Hepatocyte (in vitro differentiated cells): ENCODE measurements around the gene CFH. TPM values are rescaled to one million over a fixed set of nuclear protein-coding genes. Genes with fewer than 3 reads are reported as not detected.

Experiments used
- DNase-seq: peaks from one replicate; pipeline ENCODE4 v3.0.0-alpha.2; 2016; ENCODE audit warnings: low spot score
- H2AFZ ChIP-seq: fragments of 200-600 bp; sonication (generic); 2 replicates; pipeline ENCODE4 v1.6.0; 2016; ENCODE audit warnings: antibody characterized with exemption, mild to moderate bottlenecking
- H3K27ac ChIP-seq: fragments of 200-600 bp; sonication (generic); 2 replicates; pipeline ENCODE4 v1.5.1; 2016; ENCODE audit warnings: mild to moderate bottlenecking
- H3K27me3 ChIP-seq: fragments of 200-600 bp; sonication (generic); 2 replicates; pipeline ENCODE4 v1.6.1; 2016
- H3K36me3 ChIP-seq: fragments of 200-600 bp; sonication (generic); replicated peaks from 2 replicates; pipeline ENCODE4 v1.5.1; 2016; ENCODE audit warnings: low read depth; ENCODE audit not compliant: insufficient read depth
- H3K4me1 ChIP-seq: fragments of 200-600 bp; sonication (generic); 2 replicates; pipeline ENCODE4 v1.5.1; 2016; ENCODE audit warnings: mild to moderate bottlenecking, moderate library complexity; ENCODE audit not compliant: insufficient read depth
- H3K4me2 ChIP-seq: fragments of 200-600 bp; sonication (generic); 2 replicates; pipeline ENCODE4 v1.6.0; 2016
- H3K4me3 ChIP-seq: fragments of 200-600 bp; sonication (generic); 2 replicates; pipeline ENCODE4 v1.5.1; 2016; ENCODE audit warnings: mild to moderate bottlenecking
- H3K79me2 ChIP-seq: fragments of 200-600 bp; sonication (generic); 2 replicates; pipeline ENCODE4 v1.6.0; 2017; ENCODE audit warnings: mild to moderate bottlenecking
- H3K9me2 ChIP-seq: fragments of 200-600 bp; sonication (generic); replicated peaks from 2 replicates; pipeline ENCODE4 v1.6.0; 2017; ENCODE audit warnings: mild to moderate bottlenecking; ENCODE audit not compliant: insufficient read depth
- H3K9me3 ChIP-seq: fragments of 200-600 bp; sonication (generic); 2 replicates; pipeline ENCODE4 v1.5.1; 2016; ENCODE audit warnings: low read depth, mild to moderate bottlenecking
- H4K20me1 ChIP-seq: fragments of 200-600 bp; sonication (generic); 2 replicates; pipeline ENCODE4 v1.6.0; 2016; ENCODE audit warnings: mild to moderate bottlenecking; ENCODE audit not compliant: insufficient read depth, poor library complexity, severe bottlenecking
- CTCF ChIP-seq: fragments of 200-600 bp; sonication (generic); IDR thresholded peaks from 2 replicates; pipeline ENCODE4 v1.5.1; 2016; ENCODE audit warnings: antibody characterized with exemption, mild to moderate bottlenecking; ENCODE audit not compliant: poor library complexity
- EZH2 ChIP-seq: fragments of 200-600 bp; sonication (generic); IDR thresholded peaks from 2 replicates; pipeline ENCODE4 v1.6.1; 2016; ENCODE audit warnings: antibody characterized with exemption, mild to moderate bottlenecking, borderline replicate concordance
- EZH2phosphoT487 ChIP-seq: fragments of 200-600 bp; sonication (generic); IDR thresholded peaks from one replicate; pipeline ENCODE4 v1.6.1; 2018; ENCODE audit warnings: antibody characterized with exemption, mild to moderate bottlenecking, low read depth, moderate library complexity; ENCODE audit not compliant: unreplicated experiment, severe bottlenecking
- WGBS: methylation state at CpG from one replicate; pipeline ENCODE4 v1.1.6; 2016; ENCODE audit warnings: low lambda C conversion rate; ENCODE audit errors: missing lambda C conversion rate; 5-methylcytosine and 5-hydroxymethylcytosine counted together
- polyA plus RNA-seq: library from polyadenylated mRNA; unstranded; fragments of >200 nt; fragmentation: Nextera tagmentation; extraction: Ambion mirVana; gene quantifications from 2 replicates; pipeline ENCODE4 v1.2.1, GENCODE V29; 2016
- total RNA-seq: library from RNA; depleted of rRNA; stranded (reverse); fragments of >200 nt; gene quantifications from 2 replicates; pipeline ENCODE4 v1.2.3, GENCODE V29; 2014

Gene CFH
- total and polyA plus RNA-seq, 2 experiments from 2014 or later = 63.2 to 138 TPM

- Histone ChIP-seq H3K4me3 (no peak overlapping the region), H2AFZ (no peak overlapping the region), H4K20me1 (no peaks in the 10 kb centered on the region), H3K27me3 (no peaks in the 10 kb centered on the region), H3K9me3 (no peaks in the 10 kb centered on the region), H3K4me2 (no peak overlapping the region), H3K79me2 (no peaks in the 10 kb centered on the region), H3K27ac (no peak overlapping the region), H3K4me1 (no peaks in the 10 kb centered on the region), H3K9me2 (no peaks in the 10 kb centered on the region), H3K36me3 (no peaks in the 10 kb centered on the region)
- TF ChIP-seq EZH2phosphoT487 (no peak), CTCF (no peak), EZH2 (no peak)
- DNase-seq = no peak
- 85% methylated on average over 3 of the region's 3 CpGs for WGBS
Measured at GRCh38 chr1:196655494-196655893, 3.7 kb downstream of the CFH start.

GRCh38 chr1:196659471-196659870 is 7.6 kb downstream of the CFH start:
- TF ChIP-seq EZH2 = no peak
- no peak for TF ChIP-seq CTCF
- no peak for TF ChIP-seq EZH2phosphoT487
- Histone ChIP-seq H4K20me1 (no peaks in the 10 kb centered on the region), H3K4me1 (no peaks in the 10 kb centered on the region), H3K4me3 (no peak overlapping the region), H3K79me2 (no peaks in the 10 kb centered on the region), H3K27me3 (no peaks in the 10 kb centered on the region), H3K9me3 (no peaks in the 10 kb centered on the region), H3K36me3 (no peaks in the 10 kb centered on the region), H3K9me2 (no peaks in the 10 kb centered on the region), H3K27ac (no peak overlapping the region), H3K4me2 (no peak overlapping the region), H2AFZ (no peak overlapping the region)
- 86% methylated on average over 1 of the region's 1 CpG for WGBS
- no peak for DNase-seq

GRCh38 chr1:196660272-196660671 is 8.4 kb downstream of the CFH start:
- Histone ChIP-seq H3K4me3 (no peak overlapping the region), H4K20me1 (no peaks in the 10 kb centered on the region), H3K4me2 (peak overlapping the region; percentile 68), H2AFZ (no peak overlapping the region), H3K4me1 (no peaks in the 10 kb centered on the region), H3K9me3 (no peaks in the 10 kb centered on the region), H3K27ac (no peak overlapping the region), H3K36me3 (no peaks in the 10 kb centered on the region), H3K27me3 (no peaks in the 10 kb centered on the region), H3K9me2 (no peaks in the 10 kb centered on the region), H3K79me2 (no peaks in the 10 kb centered on the region)
- DNase-seq = no peak
- 75% methylated on average over 3 of the region's 3 CpGs for WGBS
- TF ChIP-seq EZH2 (no peak), CTCF (no peak), EZH2phosphoT487 (no peak)

- no peaks in the 10 kb centered on the region for H3K4me1 ChIP-seq
- peak overlapping the region; percentile 68 for H3K4me2 ChIP-seq
- H2AFZ ChIP-seq = peak overlapping the region; percentile 23
- H3K36me3 ChIP-seq = no peaks in the 10 kb centered on the region
- no peaks in the 10 kb centered on the region for H4K20me1 ChIP-seq
- no peaks in the 10 kb centered on the region for H3K9me2 ChIP-seq
- H3K4me3 ChIP-seq = no peak overlapping the region
- TF ChIP-seq EZH2 (no peak), EZH2phosphoT487 (no peak), CTCF (peak; percentile 70)
- no peak overlapping the region for H3K27ac ChIP-seq
- H3K9me3 ChIP-seq = no peaks in the 10 kb centered on the region
- no peaks in the 10 kb centered on the region for H3K79me2 ChIP-seq
- H3K27me3 ChIP-seq = no peaks in the 10 kb centered on the region
- WGBS = 26% methylated on average over 5 of the region's 5 CpGs
- peak; percentile 49 for DNase-seq
Measured at GRCh38 chr1:196660852-196661251, 9.0 kb downstream of the CFH start.
